Kidney (tissue), 14 donors: ENCODE measurements around the gene SLC25A22. TPM values are rescaled to one million over a fixed set of nuclear protein-coding genes. Genes with fewer than 3 reads are reported as not detected.

Experiments used
- DNase-seq, 5 donors: peaks; one replicate each; pipeline ENCODE4 v3.0.0-alpha.2; 2013 to 2020
- FAIRE-seq: peaks from 2 replicates; lab custom pipeline; 2012; peaks lifted over from hg19 to GRCh38; lab: Jason Lieb, UNC
- H3K27ac ChIP-seq, 2 donors: one replicate each; pipeline ENCODE4 v1.7.0; 2013; ENCODE audit warnings: low read depth in 2 of 2, low read length in 2 of 2, inconsistent platforms in 1 of 2
- H3K27me3 ChIP-seq: one replicate; pipeline ENCODE4 v1.7.1; 2013; ENCODE audit warnings: low read length, inconsistent platforms; ENCODE audit not compliant: control insufficient read depth, insufficient read depth
- H3K36me3 ChIP-seq, 3 donors: one replicate each; pipeline versions ENCODE4 v1.7.0 to v1.7.1; 2013; ENCODE audit warnings: low read length in 3 of 3, control low read depth in 1 of 3, inconsistent platforms in 1 of 3; ENCODE audit not compliant: insufficient read depth in 3 of 3, control insufficient read depth in 2 of 3
- H3K4me1 ChIP-seq, 3 donors: one replicate each; pipeline versions ENCODE4 v1.7.0 to v1.7.1; 2013; ENCODE audit warnings: low read length in 3 of 3, inconsistent platforms in 1 of 3, low read depth in 1 of 3; ENCODE audit not compliant: control insufficient read depth in 2 of 3, insufficient read depth in 2 of 3
- H3K4me3 ChIP-seq, 3 donors: one replicate each; pipeline versions ENCODE4 v1.7.0 to v1.8.1; 2013; ENCODE audit warnings: low read length in 3 of 3, control low read depth in 1 of 3, inconsistent platforms in 1 of 3
- H3K9ac ChIP-seq, 3 donors: one replicate each; pipeline versions ENCODE4 v1.7.0 to v1.7.1; 2013; ENCODE audit warnings: low read length in 3 of 3, control low read depth in 1 of 3, inconsistent platforms in 1 of 3
- H3K9me3 ChIP-seq, 3 donors: one replicate each; pipeline versions ENCODE4 v1.7.0 to v1.7.1; 2013; ENCODE audit warnings: low read length in 3 of 3, control low read depth in 1 of 3, inconsistent platforms in 1 of 3; ENCODE audit not compliant: control insufficient read depth in 2 of 3, insufficient read depth in 1 of 3
- CTCF ChIP-seq: IDR thresholded peaks from 3 replicates; pipeline ENCODE4 v1.5.1; 2012; ENCODE audit warnings: mild to moderate bottlenecking, moderate library complexity, borderline replicate concordance; ENCODE audit not compliant: insufficient read depth; ENCODE audit errors: extremely low read depth
- intact Hi-C: fragments of 100-400 bp; cut with DNase I; formaldehyde crosslinking; loops from one replicate; pipeline ENCODE4 v1.11.1; 2022
- polyA plus RNA-seq: library from polyadenylated mRNA; stranded (reverse); fragments of 350-450 nt; fragmentation: Illumina TruSeq; extraction: RNeasy Lipid Tissue Mini Kit (QIAGEN cat#74804); gene quantifications from one replicate; pipeline ENCODE4 v1.2.3, GENCODE V29; 2014; ENCODE audit warnings: low read depth, low replicate concordance; ENCODE audit not compliant: insufficient read depth
- total RNA-seq: library from RNA; stranded (reverse); fragmentation: NEBNext Ultra II Directional; extraction: Animal tissue kit (Norgen Biotek cat#: 25700); gene quantifications from one replicate; pipeline ENCODE4 v1.2.1, GENCODE V29; 2021
- donor health status: control.
- donor health status: control.
- donor health status: control.
- donor health status: control.
- donor health status: control.
- donor health status: DM: yes; HTN: yes; CAD: no.
- donor health status: Normal renal cell carcinoma (clear cell type).

SLC25A22 gene
- total and polyA plus RNA-seq, 2 donors from 2014 or later = 14.3 to 17.8 TPM

DNA sequence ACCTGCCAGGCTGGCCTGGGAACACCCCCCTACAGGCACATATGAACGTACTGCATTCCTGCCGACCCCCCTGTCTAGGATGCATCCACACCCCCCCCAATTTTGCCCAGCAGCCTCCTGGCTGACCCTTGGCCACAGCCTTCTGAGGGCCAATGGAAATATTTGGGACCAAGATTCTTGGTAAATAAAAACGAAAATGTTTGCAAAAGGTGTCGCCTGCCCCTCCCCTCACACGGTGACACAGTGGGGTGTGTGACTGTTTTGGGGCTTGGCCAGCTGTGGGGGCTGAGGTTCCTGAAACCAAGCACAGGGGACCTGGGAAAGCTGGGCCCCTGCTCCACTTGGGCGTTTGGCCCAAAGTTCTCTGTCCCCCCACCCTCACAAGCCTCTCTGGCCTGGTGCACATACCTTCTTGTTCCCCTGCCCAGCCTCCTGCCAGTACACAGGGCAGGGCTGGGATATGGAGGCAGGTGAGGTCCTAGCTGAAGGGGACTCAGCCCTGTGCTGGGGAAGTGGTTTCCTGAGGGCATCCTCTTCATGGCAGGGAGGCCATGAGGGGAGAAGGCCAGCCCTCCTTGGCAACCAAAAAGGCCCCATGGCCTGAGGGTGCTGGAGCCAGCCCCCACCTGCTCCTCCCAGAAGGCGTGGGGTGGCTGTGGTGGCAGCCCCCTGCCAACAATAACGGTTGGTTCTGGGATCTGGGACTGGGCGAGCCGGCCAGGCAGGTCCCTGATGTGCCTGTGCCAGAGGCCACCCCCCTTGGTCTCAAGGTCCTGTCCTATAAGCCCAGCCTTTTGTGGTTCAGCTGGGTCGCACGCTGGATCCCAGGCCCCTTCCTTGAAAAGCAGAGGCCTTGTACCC, 27.5 kb upstream of the SLC25A22 start:
- Histone ChIP-seq H3K9ac (no peak overlapping the region), H3K36me3 (peaks cover 0 to 4% (median 0%) of the 10 kb centered on the region in 3 donors), H3K4me3 (no peak overlapping the region), H3K9me3 (no peaks in the 10 kb centered on the region), H3K27me3 (no peaks in the 10 kb centered on the region), H3K27ac (no peak overlapping the region), H3K4me1 (peaks cover 0 to 52% (median 30%) of the 10 kb centered on the region in 3 donors)
- no peak for TF ChIP-seq CTCF
- DNase-seq (no peak), FAIRE-seq (no peak)
- intact Hi-C loops = no loop called here

- no peak overlapping the region for H3K4me3 ChIP-seq
- no peaks in the 10 kb centered on the region for H3K9me3 ChIP-seq
- H3K27me3 ChIP-seq = no peaks in the 10 kb centered on the region
- FAIRE-seq (no peak), DNase-seq (no peak)
- peaks cover 0 to 4% (median 0%) of the 10 kb centered on the region in 3 donors for H3K36me3 ChIP-seq
- H3K9ac ChIP-seq = no peak overlapping the region
- intact Hi-C loops = no loop called here
- no peak overlapping the region for H3K27ac ChIP-seq
- no peak for TF ChIP-seq CTCF
- peaks cover 0 to 49% (median 32%) of the 10 kb centered on the region in 3 donors for H3K4me1 ChIP-seq
Measured at GRCh38 chr11:824942-825341, 26.9 kb upstream of the SLC25A22 start.

DNA sequence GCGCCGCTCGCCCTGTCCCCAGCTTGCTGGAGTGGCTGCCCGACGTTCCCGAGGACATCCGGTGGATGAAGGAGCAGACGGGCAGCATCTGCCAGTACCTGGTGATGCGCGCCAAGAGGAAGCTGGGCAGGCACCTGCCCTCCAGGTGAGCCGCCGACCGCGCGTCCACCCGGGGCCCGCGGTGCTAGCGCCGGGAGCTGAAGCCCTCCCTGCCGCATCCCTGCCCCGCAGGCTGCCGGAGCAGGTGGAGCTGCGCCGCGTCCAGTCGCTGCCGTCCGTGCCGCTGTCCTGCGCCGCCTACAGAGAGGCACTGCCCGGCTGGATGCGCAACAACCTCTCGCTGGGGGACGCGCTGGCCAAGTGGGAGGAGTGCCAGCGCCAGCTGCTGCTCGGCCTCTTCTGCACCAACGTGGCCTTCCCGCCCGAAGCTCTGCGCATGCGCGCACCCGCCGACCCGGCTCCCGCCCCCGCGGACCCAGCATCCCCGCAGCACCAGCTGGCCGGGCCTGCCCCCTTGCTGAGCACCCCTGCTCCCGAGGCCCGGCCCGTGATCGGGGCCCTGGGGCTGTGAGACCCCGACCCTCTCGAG, 26.3 kb upstream of the SLC25A22 start:
- intact Hi-C loops = no loop called here
- DNase-seq (peak in 3 of 5 donors; percentile 61 to 86 (median 66)), FAIRE-seq (no peak)
- Histone ChIP-seq H3K9ac (no peak overlapping the region), H3K4me3 (no peak overlapping the region), H3K9me3 (no peaks in the 10 kb centered on the region), H3K27me3 (no peaks in the 10 kb centered on the region), H3K36me3 (peaks cover 0 to 4% (median 0%) of the 10 kb centered on the region in 3 donors), H3K4me1 (peaks cover 0 to 44% (median 32%) of the 10 kb centered on the region in 3 donors), H3K27ac (no peak overlapping the region)
- no peak for TF ChIP-seq CTCF
